AG04449 (cell line): ENCODE results near the gene UTP14A.

Experiments
- CTCF ChIA-PET: fragments of 350-600 bp; formaldehyde crosslinking; extraction: SDS; loops from one replicate; lab custom pipeline; 2021; ENCODE audit warnings: antibody characterized with exemption; lab: Yijun Ruan, JAX
- POLR2A ChIA-PET: fragments of 400-600, 350-600 bp; formaldehyde crosslinking; extraction: SDS; loops from one replicate; lab custom pipeline; 2020; ENCODE audit warnings: antibody characterized with exemption, inconsistent platforms; lab: Yijun Ruan, JAX
- DNase-seq: peaks from one replicate; pipeline ENCODE4 v3.0.0-alpha.2; 2010; ENCODE audit warnings: low read depth, low spot score
- H3K4me3 ChIP-seq: 2 replicates; pipeline ENCODE4 v1.5.1; 2011; ENCODE audit warnings: low read depth, mild to moderate bottlenecking, control low read depth, low read length
- TF ChIP-seq, protein P1 (sequence below): IDR thresholded peaks from one replicate; pipeline ENCODE4 v1.5.1; 2011; ENCODE audit warnings: mild to moderate bottlenecking, moderate library complexity, low read length, control low read depth, inconsistent platforms; ENCODE audit not compliant: insufficient read depth; ENCODE audit errors: missing control alignments

Gene UTP14A

DNA sequence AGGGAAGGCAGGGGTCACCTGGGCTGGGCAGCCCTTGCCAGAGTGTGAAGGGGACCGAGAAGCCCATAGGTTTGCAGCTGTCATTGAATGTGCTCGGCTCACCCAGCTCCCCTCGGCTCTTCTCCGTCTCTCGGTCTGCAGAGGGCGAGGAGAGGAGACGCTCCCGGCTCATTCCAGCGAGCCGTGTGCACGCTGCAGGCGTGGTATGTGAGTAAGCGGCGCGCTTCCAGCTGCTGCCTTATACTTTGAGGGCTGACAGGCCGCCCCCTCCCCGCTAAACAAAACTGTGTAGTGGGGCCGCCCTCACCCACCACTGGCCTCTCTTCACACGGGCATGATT lies 53.5 kb downstream of the UTP14A start:
- POLR2A ChIA-PET: no interaction called here
- no peak for DNase-seq
- CTCF ChIA-PET: interaction anchor here (0.8 kb wide), 1 partner anchor 26 kb away, joined by 3 read pairs; no protein-coding TSS in a partner anchor
- no peak overlapping the region for H3K4me3 ChIP-seq
- TF ChIP-seq, protein P1, sequence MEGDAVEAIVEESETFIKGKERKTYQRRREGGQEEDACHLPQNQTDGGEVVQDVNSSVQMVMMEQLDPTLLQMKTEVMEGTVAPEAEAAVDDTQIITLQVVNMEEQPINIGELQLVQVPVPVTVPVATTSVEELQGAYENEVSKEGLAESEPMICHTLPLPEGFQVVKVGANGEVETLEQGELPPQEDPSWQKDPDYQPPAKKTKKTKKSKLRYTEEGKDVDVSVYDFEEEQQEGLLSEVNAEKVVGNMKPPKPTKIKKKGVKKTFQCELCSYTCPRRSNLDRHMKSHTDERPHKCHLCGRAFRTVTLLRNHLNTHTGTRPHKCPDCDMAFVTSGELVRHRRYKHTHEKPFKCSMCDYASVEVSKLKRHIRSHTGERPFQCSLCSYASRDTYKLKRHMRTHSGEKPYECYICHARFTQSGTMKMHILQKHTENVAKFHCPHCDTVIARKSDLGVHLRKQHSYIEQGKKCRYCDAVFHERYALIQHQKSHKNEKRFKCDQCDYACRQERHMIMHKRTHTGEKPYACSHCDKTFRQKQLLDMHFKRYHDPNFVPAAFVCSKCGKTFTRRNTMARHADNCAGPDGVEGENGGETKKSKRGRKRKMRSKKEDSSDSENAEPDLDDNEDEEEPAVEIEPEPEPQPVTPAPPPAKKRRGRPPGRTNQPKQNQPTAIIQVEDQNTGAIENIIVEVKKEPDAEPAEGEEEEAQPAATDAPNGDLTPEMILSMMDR: no peak

DNA sequence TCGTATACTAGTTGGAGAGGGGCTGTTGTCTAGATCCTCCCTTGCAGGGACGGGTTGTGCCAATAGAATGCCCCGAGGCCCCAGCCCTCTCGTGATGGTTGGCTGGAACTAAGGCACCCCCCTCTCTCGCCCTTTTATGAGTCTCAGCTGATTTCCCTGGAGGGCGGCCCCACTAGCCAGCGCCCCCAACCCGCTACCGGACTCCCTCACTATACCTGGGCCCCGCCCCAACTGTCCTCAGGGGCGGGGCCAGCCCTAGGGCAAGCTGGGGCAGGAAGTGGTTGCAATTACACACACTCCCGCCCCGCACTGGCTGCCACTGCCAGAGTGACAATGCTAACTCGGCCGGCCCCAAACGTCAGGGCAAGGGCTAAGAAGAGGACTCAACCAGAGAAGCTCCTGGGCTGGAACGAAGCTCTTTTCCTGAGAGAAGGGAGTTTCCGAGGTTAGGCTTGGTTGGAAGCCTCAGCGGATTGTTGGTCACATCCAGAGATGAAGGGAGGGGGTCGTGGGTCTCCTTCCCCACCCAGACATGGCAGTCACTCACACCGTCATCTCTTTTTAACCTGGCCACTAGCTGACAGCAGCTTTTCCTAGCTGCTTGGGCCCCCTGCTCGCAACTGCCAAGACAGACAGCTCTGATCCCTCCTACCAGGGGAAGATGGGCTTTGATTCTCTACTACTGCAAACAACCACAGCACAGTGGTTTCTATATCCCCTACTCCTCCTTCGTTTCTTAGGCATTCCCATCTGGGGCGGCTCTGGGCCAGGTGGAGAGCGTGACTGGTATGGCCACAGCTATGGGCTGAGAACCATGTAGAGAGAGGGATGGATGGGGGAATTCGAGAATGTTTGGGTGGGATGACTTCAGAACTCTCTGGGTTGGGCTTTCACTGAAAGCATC lies 55.5 kb downstream of the UTP14A start:
- ChIA-PET POLR2A (no interaction called here), CTCF (no interaction called here)
- H3K4me3 ChIP-seq: no peak overlapping the region
- DNase-seq: no peak
- TF ChIP-seq, protein P1: no peak

DNA sequence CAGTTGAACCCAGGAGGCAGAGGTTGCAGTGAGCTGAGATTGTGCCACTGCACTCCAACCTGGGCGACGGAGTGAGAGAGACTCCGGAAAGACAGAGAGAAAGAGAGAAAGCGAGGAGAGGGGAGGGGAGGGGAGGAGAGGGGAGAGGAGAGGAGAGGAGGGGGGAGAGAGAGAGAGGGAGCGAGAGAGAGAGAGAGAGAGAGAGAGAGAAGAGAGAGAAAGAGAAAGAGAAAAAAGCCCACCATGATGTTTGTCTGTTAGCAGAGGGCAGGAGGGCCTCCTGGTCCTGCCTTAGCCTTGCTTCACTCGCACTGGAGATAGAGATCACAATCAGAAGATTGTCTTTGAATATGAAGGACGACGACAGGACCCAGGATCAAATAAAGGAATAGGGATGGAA lies 57.8 kb downstream of the UTP14A start:
- DNase-seq: no peak
- TF ChIP-seq, protein P1: no peak
- ChIA-PET CTCF (no interaction called here), POLR2A (no interaction called here)
- no peak overlapping the region for H3K4me3 ChIP-seq

DNA sequence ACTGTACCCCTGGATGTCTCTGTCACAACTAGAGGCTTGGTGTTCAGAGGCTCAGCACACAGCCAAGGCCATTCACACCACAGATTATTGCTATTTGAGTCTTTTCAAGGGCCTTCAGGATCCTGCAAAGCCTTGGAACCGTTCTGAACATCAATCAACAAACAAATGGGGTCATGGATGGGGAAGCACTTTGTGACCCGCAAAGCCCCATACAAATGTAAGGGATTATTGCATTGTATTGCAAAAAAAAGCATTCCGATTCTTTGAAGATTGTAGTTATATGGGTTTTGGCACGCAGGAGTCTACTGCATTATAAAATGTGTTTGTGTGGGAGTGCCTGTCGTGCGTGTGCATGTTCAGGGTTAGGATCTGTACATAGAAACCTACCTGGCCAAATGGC lies 59.2 kb downstream of the UTP14A start:
- H3K4me3 ChIP-seq: no peak overlapping the region
- no peak for DNase-seq
- POLR2A ChIA-PET: no interaction called here
- CTCF ChIA-PET: no interaction called here
- TF ChIP-seq, protein P1: no peak

DNA sequence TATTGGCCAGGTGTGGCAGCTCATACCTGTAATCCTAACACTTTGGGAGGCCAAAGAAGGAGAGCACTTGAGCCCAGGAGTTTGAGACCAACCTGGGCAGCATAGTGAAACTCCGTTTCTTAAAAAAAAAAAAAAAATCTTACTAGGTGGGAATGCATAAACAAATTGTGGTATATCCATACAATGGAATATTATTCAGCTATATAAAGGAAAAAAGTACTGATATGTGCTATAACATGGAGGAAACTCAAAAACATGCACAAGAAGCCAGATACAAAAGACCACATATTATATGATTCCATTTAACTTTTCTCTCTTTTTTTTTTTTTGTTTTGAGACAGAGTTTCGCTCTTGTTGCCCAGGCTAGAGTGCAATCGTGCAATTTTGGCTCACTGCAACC lies 63.0 kb downstream of the UTP14A start:
- CTCF ChIA-PET: no interaction called here
- H3K4me3 ChIP-seq: no peak overlapping the region
- POLR2A ChIA-PET: no interaction called here
- TF ChIP-seq, protein P1: no peak
- DNase-seq: no peak

DNA sequence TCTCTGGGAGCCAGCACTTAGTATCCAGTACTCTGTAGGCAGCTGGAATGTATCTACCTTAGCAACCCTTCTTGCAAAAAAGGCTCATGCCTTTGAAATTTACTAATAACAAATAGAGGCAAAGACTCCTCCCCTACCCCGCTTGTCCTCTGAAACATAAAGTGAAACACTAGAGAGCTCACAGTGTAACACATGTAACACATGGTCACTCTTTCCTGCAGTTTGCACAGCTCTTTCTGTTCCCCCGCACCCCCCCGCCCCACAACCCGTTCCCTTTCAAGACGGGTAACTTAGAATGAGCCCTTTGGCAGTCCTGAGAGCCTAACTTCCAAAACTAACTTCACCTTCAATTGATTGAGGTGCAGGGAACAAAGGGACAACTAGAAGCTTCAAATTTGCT lies 70.5 kb downstream of the UTP14A start:
- TF ChIP-seq, protein P1: no peak
- CTCF ChIA-PET: no interaction called here

More for the DNA sequence above, 70.5 kb downstream of the UTP14A start:
- no peak for DNase-seq
- POLR2A ChIA-PET: no interaction called here
- H3K4me3 ChIP-seq: no peak overlapping the region
